IPS-20b (cell line): ENCODE results near the gene PRPF8.

Experiments
- H3K27ac ChIP-seq: one replicate; pipeline ENCODE4 v1.5.1; 2013; ENCODE audit warnings: low read length
- H3K27me3 ChIP-seq: 2 replicates; pipeline ENCODE4 v1.6.1; 2013; ENCODE audit warnings: mild to moderate bottlenecking, low read length, inconsistent platforms; ENCODE audit not compliant: insufficient read depth
- H3K36me3 ChIP-seq: 2 replicates; pipeline ENCODE4 v1.6.1; 2013; ENCODE audit warnings: low read depth, mild to moderate bottlenecking, inconsistent platforms, low read length, moderate library complexity; ENCODE audit not compliant: insufficient read depth
- H3K4me1 ChIP-seq: 2 replicates; pipeline ENCODE4 v1.6.1; 2013; ENCODE audit warnings: mild to moderate bottlenecking, control low read depth, inconsistent platforms, low read length, moderate library complexity; ENCODE audit not compliant: insufficient read depth
- H3K4me3 ChIP-seq: 2 replicates; pipeline ENCODE4 v1.5.1; 2013; ENCODE audit warnings: mild to moderate bottlenecking, low read length, inconsistent platforms
- H3K9ac ChIP-seq: 2 replicates; pipeline ENCODE4 v1.6.1; 2013; ENCODE audit warnings: low read depth, mild to moderate bottlenecking, inconsistent platforms, low read length, moderate library complexity
- H3K9me3 ChIP-seq: 2 replicates; pipeline ENCODE4 v1.6.1; 2013; ENCODE audit warnings: mild to moderate bottlenecking, low read depth, low read length, inconsistent platforms; ENCODE audit not compliant: insufficient read depth

The PRPF8 gene

GRCh38 chr17:1627982-1628855 lies 56.4 kb downstream of the PRPF8 start, which contains the start of gene SLC43A2:
SLC43A2 (minus strand) TSS chr17:1628834; CDS start chr17:1627874, 960 bp downstream.
- H3K4me3 ChIP-seq: peak within 1 kb of the TSS; percentile 81
- H3K27ac ChIP-seq: peak within 1 kb of the TSS; percentile 36
- no peaks in the 10 kb centered on the region for H3K9me3 ChIP-seq
- H3K36me3 ChIP-seq: no peaks in the 10 kb centered on the region
- peak within 1 kb of the TSS; percentile 90; the same call in 1 of the 2 replicates for H3K9ac ChIP-seq
- peaks cover 4% of the 10 kb centered on the region for H3K4me1 ChIP-seq
- H3K27me3 ChIP-seq: peaks cover 24% of the 10 kb centered on the region

GRCh38 chr17:1627182-1627981 lies 57.3 kb downstream of the PRPF8 start:
- H3K9me3 ChIP-seq: no peaks in the 10 kb centered on the region
- H3K27ac ChIP-seq: no peak overlapping the region
- H3K27me3 ChIP-seq: peaks cover 24% of the 10 kb centered on the region
- H3K9ac ChIP-seq: peak overlapping the region; percentile 90; the same call in 1 of the 2 replicates
- H3K4me1 ChIP-seq: peaks cover 4% of the 10 kb centered on the region
- H3K4me3 ChIP-seq: peak overlapping the region; percentile 81
- H3K36me3 ChIP-seq: no peaks in the 10 kb centered on the region

GRCh38 chr17:1626333-1626732 lies 58.3 kb downstream of the PRPF8 start:
- peaks cover 24% of the 10 kb centered on the region for H3K27me3 ChIP-seq
- H3K4me1 ChIP-seq: peaks cover 4% of the 10 kb centered on the region
- H3K9ac ChIP-seq: no peak overlapping the region
- no peak overlapping the region for H3K4me3 ChIP-seq
- H3K27ac ChIP-seq: no peak overlapping the region
- H3K9me3 ChIP-seq: no peaks in the 10 kb centered on the region
- H3K36me3 ChIP-seq: no peaks in the 10 kb centered on the region

GRCh38 chr17:1625581-1625980 lies 59.1 kb downstream of the PRPF8 start:
- Histone ChIP-seq H3K27me3 (peaks cover 20% of the 10 kb centered on the region), H3K9me3 (no peaks in the 10 kb centered on the region), H3K4me1 (peaks cover 4% of the 10 kb centered on the region), H3K27ac (no peak overlapping the region), H3K36me3 (no peaks in the 10 kb centered on the region), H3K9ac (no peak overlapping the region), H3K4me3 (no peak overlapping the region)

GRCh38 chr17:1625053-1625452 lies 59.6 kb downstream of the PRPF8 start:
- no peaks in the 10 kb centered on the region for H3K36me3 ChIP-seq
- no peaks in the 10 kb centered on the region for H3K9me3 ChIP-seq
- no peak overlapping the region for H3K9ac ChIP-seq
- no peak overlapping the region for H3K27ac ChIP-seq
- peaks cover 15% of the 10 kb centered on the region for H3K27me3 ChIP-seq
- H3K4me3 ChIP-seq: no peak overlapping the region
- H3K4me1 ChIP-seq: peaks cover 4% of the 10 kb centered on the region

- Histone ChIP-seq H3K4me1 (peaks cover 4% of the 10 kb centered on the region), H3K4me3 (no peak overlapping the region), H3K36me3 (no peaks in the 10 kb centered on the region), H3K9ac (no peak overlapping the region), H3K9me3 (no peaks in the 10 kb centered on the region), H3K27me3 (peaks cover 11% of the 10 kb centered on the region), H3K27ac (no peak overlapping the region)
Observed at GRCh38 chr17:1624650-1625049, 60.0 kb downstream of the PRPF8 start.

- no peak overlapping the region for H3K4me3 ChIP-seq
- no peak overlapping the region for H3K9ac ChIP-seq
- H3K27me3 ChIP-seq: peaks cover 7% of the 10 kb centered on the region
- no peak overlapping the region for H3K27ac ChIP-seq
- peaks cover 4% of the 10 kb centered on the region for H3K4me1 ChIP-seq
- no peaks in the 10 kb centered on the region for H3K36me3 ChIP-seq
- no peaks in the 10 kb centered on the region for H3K9me3 ChIP-seq
Observed at GRCh38 chr17:1623057-1623630, 61.5 kb downstream of the PRPF8 start.

- H3K27ac ChIP-seq: no peak overlapping the region
- no peaks in the 10 kb centered on the region; the same call in none of the 2 replicates for H3K4me1 ChIP-seq
- H3K9me3 ChIP-seq: no peaks in the 10 kb centered on the region
- H3K36me3 ChIP-seq: no peaks in the 10 kb centered on the region
- H3K9ac ChIP-seq: no peak overlapping the region
- no peak overlapping the region for H3K4me3 ChIP-seq
- H3K27me3 ChIP-seq: no peaks in the 10 kb centered on the region
Observed at GRCh38 chr17:1621273-1621954, 63.3 kb downstream of the PRPF8 start.

- H3K27ac ChIP-seq: no peak overlapping the region
- H3K9me3 ChIP-seq: no peaks in the 10 kb centered on the region
- H3K4me1 ChIP-seq: no peaks in the 10 kb centered on the region
- no peaks in the 10 kb centered on the region for H3K36me3 ChIP-seq
- H3K4me3 ChIP-seq: no peak overlapping the region
- no peaks in the 10 kb centered on the region for H3K27me3 ChIP-seq
- no peak overlapping the region for H3K9ac ChIP-seq
Observed at GRCh38 chr17:1620486-1620885, 64.2 kb downstream of the PRPF8 start.

GRCh38 chr17:1617620-1618174 lies 67.0 kb downstream of the PRPF8 start:
- no peak overlapping the region for H3K27ac ChIP-seq
- H3K9me3 ChIP-seq: no peaks in the 10 kb centered on the region
- no peaks in the 10 kb centered on the region for H3K36me3 ChIP-seq
- H3K4me3 ChIP-seq: no peak overlapping the region
- no peaks in the 10 kb centered on the region for H3K27me3 ChIP-seq
- no peaks in the 10 kb centered on the region for H3K4me1 ChIP-seq
- no peak overlapping the region for H3K9ac ChIP-seq

- no peaks in the 10 kb centered on the region for H3K9me3 ChIP-seq
- H3K4me1 ChIP-seq: no peaks in the 10 kb centered on the region
- no peaks in the 10 kb centered on the region for H3K27me3 ChIP-seq
- H3K9ac ChIP-seq: no peak overlapping the region
- H3K4me3 ChIP-seq: no peak overlapping the region
- no peak overlapping the region for H3K27ac ChIP-seq
- no peaks in the 10 kb centered on the region for H3K36me3 ChIP-seq
Observed at GRCh38 chr17:1616101-1616500, 68.6 kb downstream of the PRPF8 start.
